Measurements from ENCODE around the gene CTDSP2. TPM values are rescaled to one million over a fixed set of nuclear protein-coding genes. Genes with fewer than 3 reads are reported as not detected.

CTDSP2 gene
- total and polyA plus RNA-seq, 2 experiments from 2014 or later: 52.7 to 97.3 TPM

GRCh38 chr12:57823908-57824640, 22.5 kb downstream of the CTDSP2 start:
- 86 to 88% methylated on average over 18 of the region's 18 CpGs for WGBS, 2 experiments (ENCODE audit: low coverage in 1 of 2, low lambda C conversion rate in 2 of 2, missing lambda C conversion rate in 2 of 2)
- peaks cover 3% of the 10 kb centered on the region; the same call in 1 of the 2 replicates for H4K20me1 ChIP-seq (ENCODE audit: insufficient read depth)

DNA sequence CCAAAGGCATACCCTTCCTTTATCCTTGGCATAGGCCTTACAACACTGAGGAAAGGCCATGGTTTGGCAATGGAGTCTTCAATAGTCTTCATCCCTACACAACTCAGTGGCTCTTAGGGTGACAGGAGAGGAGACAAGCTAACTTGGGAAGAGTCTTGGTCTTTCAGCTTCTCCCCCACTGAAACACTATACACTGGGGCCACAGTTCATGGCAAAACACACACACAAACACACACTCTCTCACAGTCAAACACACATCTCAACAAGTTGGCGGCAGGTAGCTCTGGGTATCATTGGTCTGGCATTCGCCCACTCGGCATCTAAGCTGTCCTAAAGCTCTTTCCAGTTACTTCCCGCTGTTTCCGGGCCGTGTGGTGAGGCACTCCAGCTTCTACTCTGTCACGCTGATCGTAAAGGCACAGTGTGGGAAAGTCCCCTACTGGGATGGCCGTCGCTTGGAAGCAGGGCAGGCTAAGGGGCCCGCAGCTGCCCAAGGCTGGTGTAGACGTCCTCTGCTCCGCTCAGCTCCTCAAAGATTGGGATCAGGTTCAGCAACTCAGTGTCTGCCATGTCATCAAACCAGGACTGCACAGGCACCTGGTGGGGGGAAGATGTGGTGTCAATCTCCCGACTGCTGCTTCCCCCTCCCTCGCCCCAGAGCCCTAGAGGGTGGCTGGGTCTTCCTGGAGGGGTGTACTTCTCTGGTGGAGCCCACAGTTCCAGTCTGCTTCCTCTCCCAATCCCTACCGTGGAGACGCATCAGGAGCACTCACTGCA, 23.2 kb downstream of the CTDSP2 start:
- H3K4me1 ChIP-seq (ENCODE audit: insufficient read depth): peaks cover 3% of the 10 kb centered on the region; the same call in 1 of the 2 replicates
- 76 to 77% methylated on average over 15 to 17 of the region's 17 CpGs for WGBS, 2 experiments (ENCODE audit: low coverage in 1 of 2, low lambda C conversion rate in 2 of 2, missing lambda C conversion rate in 2 of 2)
- TF ChIP-seq EZH2 (IDR thresholded peaks at IDR 0.05; ENCODE audit: insufficient read depth, poor library complexity, severe bottlenecking): no peak
- in situ Hi-C loops (cut with MboI): loop anchor here (5.0 kb wide), 1 partner anchor 84 kb away; no protein-coding TSS in a partner anchor
- H3K36me3 ChIP-seq (ENCODE audit: low read depth): peaks cover 83% of the 10 kb centered on the region
- H3K9ac ChIP-seq: no peak overlapping the region
- no peaks in the 10 kb centered on the region for H4K20me1 ChIP-seq (ENCODE audit: insufficient read depth)
- H3K9me2 ChIP-seq (ENCODE audit: insufficient read depth): no peaks in the 10 kb centered on the region
- no peak overlapping the region for H3K27ac ChIP-seq
- H3K4me2 ChIP-seq (ENCODE audit: unreplicated experiment): no peak overlapping the region
- H2AFZ ChIP-seq: no peak overlapping the region
- peaks cover 35% of the 10 kb centered on the region for H3F3A ChIP-seq (ENCODE audit: insufficient read depth)
- peaks cover 88% of the 10 kb centered on the region for H3K79me2 ChIP-seq (ENCODE audit: insufficient read depth)
- DNase-seq: no peak
- H3K9me3 ChIP-seq (ENCODE audit: low read depth): no peaks in the 10 kb centered on the region
- no peak overlapping the region for H3K4me3 ChIP-seq
- no peaks in the 10 kb centered on the region for H3K27me3 ChIP-seq (replicated peaks; ENCODE audit: insufficient read depth)

More at GRCh38 chr12:57823908-57824640, 22.5 kb downstream of the CTDSP2 start:
- Histone ChIP-seq H3K4me3 (no peak overlapping the region), H3K9ac (no peak overlapping the region), H3F3A (ENCODE audit: insufficient read depth) (peaks cover 35% of the 10 kb centered on the region; the same call in 1 of the 2 replicates), H3K27me3 (replicated peaks; ENCODE audit: insufficient read depth) (no peaks in the 10 kb centered on the region), H2AFZ (no peak overlapping the region), H3K36me3 (ENCODE audit: low read depth) (peaks cover 90% of the 10 kb centered on the region), H3K9me2 (ENCODE audit: insufficient read depth) (no peaks in the 10 kb centered on the region), H3K4me2 (ENCODE audit: unreplicated experiment) (no peak overlapping the region), H3K79me2 (ENCODE audit: insufficient read depth) (peaks cover 92% of the 10 kb centered on the region), H3K27ac (no peak overlapping the region), H3K4me1 (ENCODE audit: insufficient read depth) (peaks cover 6% of the 10 kb centered on the region), H3K9me3 (ENCODE audit: low read depth) (no peaks in the 10 kb centered on the region)
- no peak for DNase-seq
- TF ChIP-seq EZH2 (IDR thresholded peaks at IDR 0.05; ENCODE audit: insufficient read depth, poor library complexity, severe bottlenecking) (no peak), EZH2phosphoT487 (IDR thresholded peaks at IDR 0.05; ENCODE audit: insufficient read depth, low read depth) (no peak)
- in situ Hi-C loops (cut with MboI): loop anchor here (5.0 kb wide), 1 partner anchor 83 kb away; no protein-coding TSS in a partner anchor

DNA sequence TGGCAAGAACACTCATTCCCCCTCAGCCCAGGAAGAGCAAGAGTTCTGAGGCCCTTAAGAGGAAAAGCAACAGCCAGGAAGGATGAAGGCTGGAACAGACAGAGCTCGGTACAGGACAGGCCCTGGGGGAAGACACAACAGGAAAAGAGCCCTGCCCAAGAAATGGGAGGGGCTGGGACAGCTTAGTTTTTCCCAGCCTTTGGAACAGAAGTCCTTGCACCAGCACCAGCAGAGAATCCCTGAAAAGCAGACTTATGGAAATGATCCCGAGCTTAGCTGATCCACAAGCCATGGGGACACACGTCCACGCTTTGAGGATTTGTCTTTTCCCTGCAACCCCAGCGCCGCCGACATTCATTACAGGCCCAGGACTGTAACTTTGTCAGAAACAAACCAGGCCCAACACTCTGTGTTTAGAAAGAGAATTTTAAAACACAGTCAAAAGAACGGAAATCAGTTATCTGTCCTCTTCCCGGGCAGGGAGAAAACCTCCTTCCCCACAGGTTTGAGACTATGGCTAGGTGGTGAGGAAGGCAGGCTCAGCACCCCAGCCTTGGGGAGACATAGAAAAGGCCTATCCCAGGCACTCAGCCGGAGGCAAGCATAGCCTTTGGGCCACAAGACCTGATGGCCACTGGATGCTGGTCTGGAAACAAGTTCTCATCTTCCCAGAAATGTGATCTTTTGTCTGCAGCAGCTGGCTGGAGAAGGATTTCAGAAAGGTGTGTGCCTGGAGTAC, 24.0 kb downstream of the CTDSP2 start:
- in situ Hi-C loops (cut with MboI): loop anchor here (5.0 kb wide), 1 partner anchor 85 kb away; no protein-coding TSS in a partner anchor
- no peak overlapping the region for H3K9ac ChIP-seq
- H3K36me3 ChIP-seq (ENCODE audit: low read depth): peaks cover 75% of the 10 kb centered on the region
- peaks cover 81% of the 10 kb centered on the region for H3K79me2 ChIP-seq (ENCODE audit: insufficient read depth)
- TF ChIP-seq EZH2phosphoT487 (IDR thresholded peaks at IDR 0.05; ENCODE audit: insufficient read depth, low read depth) (no peak), EZH2 (IDR thresholded peaks at IDR 0.05; ENCODE audit: insufficient read depth, poor library complexity, severe bottlenecking) (no peak)
- no peaks in the 10 kb centered on the region for H3K9me2 ChIP-seq (ENCODE audit: insufficient read depth)
- DNase-seq: no peak
- H3F3A ChIP-seq (ENCODE audit: insufficient read depth): peaks cover 28% of the 10 kb centered on the region
- no peaks in the 10 kb centered on the region for H4K20me1 ChIP-seq (ENCODE audit: insufficient read depth)
- H3K27me3 ChIP-seq (replicated peaks; ENCODE audit: insufficient read depth): no peaks in the 10 kb centered on the region
- no peak overlapping the region for H3K4me3 ChIP-seq
- no peak overlapping the region for H3K27ac ChIP-seq
- no peak overlapping the region for H3K4me2 ChIP-seq (ENCODE audit: unreplicated experiment)
- peaks cover 7% of the 10 kb centered on the region; the same call in 1 of the 2 replicates for H3K4me1 ChIP-seq (ENCODE audit: insufficient read depth)
- H2AFZ ChIP-seq: no peak overlapping the region
- 88 to 94% methylated on average over 10 of the region's 10 CpGs for WGBS, 2 experiments (ENCODE audit: low coverage in 1 of 2, low lambda C conversion rate in 2 of 2, missing lambda C conversion rate in 2 of 2)
- no peaks in the 10 kb centered on the region for H3K9me3 ChIP-seq (ENCODE audit: low read depth)

All from GM23248 (cell line).